BLaER1 (cell line): ENCODE results near the gene EPB41L4B.

ENCODE experiments used
- H3K27ac ChIP-seq: shearing (Covaris generic); formaldehyde crosslinking; 2 replicates; pipeline ENCODE4 v1.8.1; 2022
- H3K27me3 ChIP-seq: shearing (Covaris generic); formaldehyde crosslinking; 2 replicates; pipeline ENCODE4 v1.8.1; 2022
- H3K36me3 ChIP-seq: shearing (Covaris generic); formaldehyde crosslinking; 2 replicates; pipeline ENCODE4 v1.8.1; 2022
- H3K4me1 ChIP-seq: shearing (Covaris generic); formaldehyde crosslinking; 2 replicates; pipeline ENCODE4 v1.8.1; 2022
- H3K4me2 ChIP-seq: shearing (Covaris generic); formaldehyde crosslinking; 2 replicates; pipeline ENCODE4 v1.8.1; 2022
- H3K4me3 ChIP-seq: shearing (Covaris generic); formaldehyde crosslinking; 2 replicates; pipeline ENCODE4 v1.8.1; 2022
- H3K9ac ChIP-seq: shearing (Covaris generic); formaldehyde crosslinking; 2 replicates; pipeline ENCODE4 v1.8.1; 2022
- H3K9me3 ChIP-seq: shearing (Covaris generic); formaldehyde crosslinking; 2 replicates; pipeline ENCODE4 v1.8.1; 2022
- H4K20me1 ChIP-seq: shearing (Covaris generic); formaldehyde crosslinking; 2 replicates; pipeline ENCODE4 v1.8.1; 2022
- Cebpa-rat ChIP-seq: shearing (Covaris generic); IDR thresholded peaks from 2 replicates; pipeline ENCODE4 v1.8.1; 2022

The EPB41L4B gene

GRCh38 chr9:109242741-109243140 is 78.1 kb downstream of the EPB41L4B start:
- H3K27me3 ChIP-seq, result no peaks in the 10 kb centered on the region
- no peaks in the 10 kb centered on the region for H3K9me3 ChIP-seq
- H3K4me3 ChIP-seq, result no peak overlapping the region
- no peak for TF ChIP-seq Cebpa-rat
- no peak overlapping the region for H3K27ac ChIP-seq
- H3K36me3 ChIP-seq, result no peaks in the 10 kb centered on the region
- H3K4me2 ChIP-seq, result no peak overlapping the region
- H4K20me1 ChIP-seq, result no peaks in the 10 kb centered on the region
- 0 out of 2 replicates have a peak, but pooled peaks cover under 1% of the 10 kb centered on the region for H3K4me1 ChIP-seq
- no peak overlapping the region for H3K9ac ChIP-seq

DNA sequence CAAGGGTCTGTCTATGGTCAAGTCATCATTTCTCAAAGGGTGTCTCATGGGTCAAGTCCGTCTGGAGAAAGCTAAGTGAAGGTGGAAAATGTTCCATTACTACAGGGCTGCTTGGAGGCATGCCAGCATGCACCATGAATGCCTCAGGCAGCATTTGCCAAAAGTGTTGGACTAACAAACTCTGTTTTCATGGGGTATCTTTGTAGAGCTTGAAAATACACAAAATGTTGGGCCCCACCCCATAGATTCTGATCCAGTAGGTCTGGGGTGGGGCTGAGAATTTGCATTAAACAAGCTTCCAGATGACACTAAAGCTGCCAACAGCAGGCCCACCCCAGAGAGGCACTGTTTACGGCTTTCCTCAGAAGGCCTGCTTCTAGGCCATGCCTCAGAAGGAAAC is 78.8 kb downstream of the EPB41L4B start:
- Histone ChIP-seq H4K20me1 (no peaks in the 10 kb centered on the region), H3K36me3 (no peaks in the 10 kb centered on the region), H3K27ac (no peak overlapping the region), H3K4me1 (no peaks in the 10 kb centered on the region), H3K4me3 (no peak overlapping the region), H3K9ac (no peak overlapping the region), H3K4me2 (no peak overlapping the region), H3K9me3 (no peaks in the 10 kb centered on the region), H3K27me3 (no peaks in the 10 kb centered on the region)
- no peak for TF ChIP-seq Cebpa-rat

DNA sequence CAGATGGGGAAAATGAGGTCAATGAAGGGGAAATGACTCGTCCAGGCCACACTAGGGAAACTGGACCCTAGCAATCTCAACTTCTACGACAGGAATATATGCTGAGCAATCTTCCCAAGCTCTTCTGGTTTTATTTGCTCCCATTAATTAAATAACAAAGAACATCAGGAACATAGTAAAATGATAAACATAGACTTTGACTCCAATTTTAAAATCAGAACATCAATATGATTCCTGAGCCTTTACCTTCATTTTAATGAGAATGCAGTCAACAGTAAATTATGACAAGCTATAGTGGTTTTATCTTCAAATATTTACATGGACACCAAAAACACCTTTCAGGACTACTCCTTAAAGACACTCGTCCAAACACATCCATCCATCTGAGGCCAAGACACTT is 79.7 kb downstream of the EPB41L4B start:
- Histone ChIP-seq H4K20me1 (no peaks in the 10 kb centered on the region), H3K4me3 (no peak overlapping the region), H3K9me3 (no peaks in the 10 kb centered on the region), H3K36me3 (no peaks in the 10 kb centered on the region), H3K9ac (no peak overlapping the region), H3K27me3 (no peaks in the 10 kb centered on the region), H3K4me1 (no peaks in the 10 kb centered on the region), H3K4me2 (no peak overlapping the region), H3K27ac (no peak overlapping the region)
- TF ChIP-seq Cebpa-rat, result no peak

- Histone ChIP-seq H3K4me2 (no peak overlapping the region), H3K27me3 (no peaks in the 10 kb centered on the region), H4K20me1 (no peaks in the 10 kb centered on the region), H3K4me3 (no peak overlapping the region), H3K4me1 (no peaks in the 10 kb centered on the region), H3K9ac (no peak overlapping the region), H3K9me3 (no peaks in the 10 kb centered on the region), H3K27ac (no peak overlapping the region), H3K36me3 (no peaks in the 10 kb centered on the region)
- no peak for TF ChIP-seq Cebpa-rat
Measured at GRCh38 chr9:109239240-109239639, 81.6 kb downstream of the EPB41L4B start.

DNA sequence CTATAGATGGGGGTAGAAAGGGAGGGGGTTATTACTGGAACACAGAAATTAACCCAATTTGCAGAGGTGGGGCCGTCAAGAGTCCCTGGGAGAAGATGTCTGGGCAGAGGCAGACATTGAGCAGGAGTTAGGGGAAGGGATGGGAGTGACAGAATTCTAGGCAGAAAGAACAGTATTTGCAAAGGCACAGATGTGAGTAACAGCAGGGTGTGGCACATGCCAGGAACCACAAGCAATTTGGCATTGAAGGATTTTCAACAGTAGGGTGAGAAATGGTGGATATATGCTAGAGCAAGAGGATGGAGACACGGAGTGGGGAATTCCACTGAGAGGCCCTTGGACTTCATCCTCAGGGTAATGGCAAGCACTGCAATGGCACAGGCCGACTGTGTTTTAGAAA is 82.2 kb downstream of the EPB41L4B start:
- TF ChIP-seq Cebpa-rat, result no peak
- Histone ChIP-seq H4K20me1 (no peaks in the 10 kb centered on the region), H3K4me1 (no peaks in the 10 kb centered on the region), H3K27me3 (no peaks in the 10 kb centered on the region), H3K4me3 (no peak overlapping the region), H3K4me2 (no peak overlapping the region), H3K27ac (no peak overlapping the region), H3K36me3 (no peaks in the 10 kb centered on the region), H3K9me3 (no peaks in the 10 kb centered on the region), H3K9ac (no peak overlapping the region)

DNA sequence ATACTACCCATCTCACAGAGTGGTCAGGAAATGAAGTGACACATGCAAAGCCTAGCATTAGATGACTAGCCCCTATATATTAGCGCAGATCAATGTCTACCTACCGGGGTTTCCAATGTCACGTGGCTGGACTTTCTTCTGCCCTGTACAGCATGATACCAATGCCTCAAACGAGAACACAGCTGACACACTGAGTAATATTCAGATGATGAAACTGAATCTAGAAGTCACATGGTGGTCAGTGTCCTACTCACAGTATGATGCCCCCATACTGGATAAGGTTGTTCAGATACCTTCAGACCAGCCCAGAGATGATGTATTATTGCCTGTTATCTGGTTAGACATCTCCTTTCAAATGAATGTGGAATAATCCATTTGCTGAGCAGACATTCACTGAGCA is 82.7 kb downstream of the EPB41L4B start:
- Histone ChIP-seq H3K27ac (no peak overlapping the region), H3K9me3 (no peaks in the 10 kb centered on the region), H3K4me3 (no peak overlapping the region), H3K9ac (no peak overlapping the region), H3K4me1 (no peaks in the 10 kb centered on the region), H3K27me3 (no peaks in the 10 kb centered on the region), H3K36me3 (no peaks in the 10 kb centered on the region), H3K4me2 (no peak overlapping the region), H4K20me1 (no peaks in the 10 kb centered on the region)
- no peak for TF ChIP-seq Cebpa-rat

- no peaks in the 10 kb centered on the region for H3K36me3 ChIP-seq
- no peak overlapping the region for H3K27ac ChIP-seq
- no peak overlapping the region for H3K4me3 ChIP-seq
- H3K9ac ChIP-seq, result no peak overlapping the region
- H4K20me1 ChIP-seq, result no peaks in the 10 kb centered on the region
- TF ChIP-seq Cebpa-rat, result no peak
- H3K4me2 ChIP-seq, result no peak overlapping the region
- no peaks in the 10 kb centered on the region for H3K27me3 ChIP-seq
- 0 out of 2 replicates have a peak, but pooled peaks cover 4% of the 10 kb centered on the region for H3K4me1 ChIP-seq
- no peaks in the 10 kb centered on the region for H3K9me3 ChIP-seq
Measured at GRCh38 chr9:109232449-109233237, 88.2 kb downstream of the EPB41L4B start.

DNA sequence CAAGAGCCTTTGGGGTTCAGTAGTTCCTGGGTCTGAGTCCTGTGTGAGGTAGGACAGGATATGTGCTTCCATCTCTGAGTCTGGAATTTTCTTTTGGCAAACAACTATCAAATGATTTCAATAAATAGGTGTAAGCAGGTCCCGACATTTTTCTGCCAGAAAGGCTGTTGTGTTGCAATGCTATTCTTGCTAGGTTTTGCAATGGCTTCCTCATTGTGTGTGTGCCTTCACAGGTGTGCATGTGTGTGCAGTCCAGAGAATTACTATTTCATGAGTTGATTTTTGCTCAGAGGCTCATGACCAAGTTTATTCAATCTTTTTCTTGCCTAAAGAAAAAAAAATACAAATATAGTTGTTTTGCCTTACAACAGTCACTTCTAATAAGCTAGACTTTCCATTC is 89.3 kb downstream of the EPB41L4B start:
- Histone ChIP-seq H3K9me3 (no peaks in the 10 kb centered on the region), H4K20me1 (no peaks in the 10 kb centered on the region), H3K36me3 (no peaks in the 10 kb centered on the region), H3K4me1 (0 out of 2 replicates have a peak, but pooled peaks cover 4% of the 10 kb centered on the region), H3K4me3 (no peak overlapping the region), H3K27me3 (no peaks in the 10 kb centered on the region), H3K4me2 (no peak overlapping the region), H3K9ac (no peak overlapping the region), H3K27ac (no peak overlapping the region)
- TF ChIP-seq Cebpa-rat, result no peak

GRCh38 chr9:109230277-109230676 is 90.6 kb downstream of the EPB41L4B start:
- Histone ChIP-seq H3K9me3 (no peaks in the 10 kb centered on the region), H3K4me2 (no peak overlapping the region), H3K36me3 (no peaks in the 10 kb centered on the region), H3K4me1 (0 out of 2 replicates have a peak, but pooled peaks cover 4% of the 10 kb centered on the region), H3K27me3 (no peaks in the 10 kb centered on the region), H3K4me3 (no peak overlapping the region), H3K27ac (no peak overlapping the region), H4K20me1 (no peaks in the 10 kb centered on the region), H3K9ac (no peak overlapping the region)
- no peak for TF ChIP-seq Cebpa-rat

- no peak for TF ChIP-seq Cebpa-rat
- no peaks in the 10 kb centered on the region for H3K27me3 ChIP-seq
- no peak overlapping the region for H3K4me2 ChIP-seq
- H3K36me3 ChIP-seq, result no peaks in the 10 kb centered on the region
- H3K9me3 ChIP-seq, result no peaks in the 10 kb centered on the region
- H3K9ac ChIP-seq, result no peak overlapping the region
- 0 out of 2 replicates have a peak, but pooled peaks cover 4% of the 10 kb centered on the region for H3K4me1 ChIP-seq
- no peak overlapping the region for H3K4me3 ChIP-seq
- H3K27ac ChIP-seq, result no peak overlapping the region
- H4K20me1 ChIP-seq, result no peaks in the 10 kb centered on the region
Measured at GRCh38 chr9:109229682-109230081, 91.2 kb downstream of the EPB41L4B start.
